ENCODE data around the gene SAMD4B.
A peak's percentile ranks its signal among the peaks of the same experiment; 100 is the strongest.

DNA sequence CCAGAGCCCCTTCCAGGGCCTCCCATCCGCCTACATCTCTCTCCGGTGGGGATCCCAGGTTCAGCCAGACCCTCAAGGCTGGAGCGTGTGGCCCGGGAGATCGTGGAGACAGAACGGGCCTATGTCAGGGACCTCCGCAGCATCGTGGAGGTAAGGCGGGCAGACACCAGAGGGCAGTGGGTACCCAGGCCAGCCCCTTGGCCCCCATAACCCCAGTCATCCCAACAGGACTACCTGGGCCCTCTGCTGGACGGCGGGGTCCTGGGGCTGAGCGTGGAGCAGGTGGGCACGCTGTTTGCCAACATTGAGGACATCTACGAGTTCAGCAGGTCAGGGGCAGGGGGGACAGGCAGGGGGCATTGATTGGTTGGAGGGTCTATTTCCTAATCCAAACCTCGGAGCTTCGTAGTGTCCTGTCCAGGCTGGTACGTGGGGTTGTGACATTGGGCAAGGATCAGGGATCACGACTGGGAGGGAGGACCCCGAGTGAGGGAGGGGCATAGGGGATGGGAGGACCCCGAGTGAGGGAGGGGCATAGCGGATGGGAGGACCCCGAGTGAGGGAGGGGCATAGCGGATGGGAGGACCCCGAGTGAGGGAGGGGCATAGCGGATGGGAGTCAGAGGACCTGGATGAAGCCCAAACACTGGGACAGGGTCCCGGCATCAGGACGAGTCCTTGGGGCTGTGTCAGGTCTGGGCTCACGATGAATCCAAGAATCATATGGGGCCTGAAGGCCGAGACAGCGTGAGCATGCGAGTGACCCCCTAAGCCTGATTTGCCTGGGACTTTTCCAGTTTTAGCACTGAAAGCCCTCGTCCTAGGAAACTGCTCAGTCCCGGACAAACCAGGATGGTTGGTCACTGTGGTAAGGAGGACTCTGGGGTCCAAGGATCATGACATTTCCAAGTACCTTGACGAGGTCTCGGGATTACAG lies 73.2 kb downstream of the SAMD4B start:
- TF ChIP-seq, protein P1, sequence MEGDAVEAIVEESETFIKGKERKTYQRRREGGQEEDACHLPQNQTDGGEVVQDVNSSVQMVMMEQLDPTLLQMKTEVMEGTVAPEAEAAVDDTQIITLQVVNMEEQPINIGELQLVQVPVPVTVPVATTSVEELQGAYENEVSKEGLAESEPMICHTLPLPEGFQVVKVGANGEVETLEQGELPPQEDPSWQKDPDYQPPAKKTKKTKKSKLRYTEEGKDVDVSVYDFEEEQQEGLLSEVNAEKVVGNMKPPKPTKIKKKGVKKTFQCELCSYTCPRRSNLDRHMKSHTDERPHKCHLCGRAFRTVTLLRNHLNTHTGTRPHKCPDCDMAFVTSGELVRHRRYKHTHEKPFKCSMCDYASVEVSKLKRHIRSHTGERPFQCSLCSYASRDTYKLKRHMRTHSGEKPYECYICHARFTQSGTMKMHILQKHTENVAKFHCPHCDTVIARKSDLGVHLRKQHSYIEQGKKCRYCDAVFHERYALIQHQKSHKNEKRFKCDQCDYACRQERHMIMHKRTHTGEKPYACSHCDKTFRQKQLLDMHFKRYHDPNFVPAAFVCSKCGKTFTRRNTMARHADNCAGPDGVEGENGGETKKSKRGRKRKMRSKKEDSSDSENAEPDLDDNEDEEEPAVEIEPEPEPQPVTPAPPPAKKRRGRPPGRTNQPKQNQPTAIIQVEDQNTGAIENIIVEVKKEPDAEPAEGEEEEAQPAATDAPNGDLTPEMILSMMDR (IDR thresholded peaks at IDR 0.05; ENCODE audit: low read length) = 0 out of 2 replicates have a peak, but pooled peaks have one; percentile 6
- TF ChIP-seq EZH2 (IDR thresholded peaks at IDR 0.05; ENCODE audit: borderline replicate concordance, low read length) = no peak
